Measurements from ENCODE around the gene EIF4B. TPM values are rescaled to one million over a fixed set of nuclear protein-coding genes. Genes with fewer than 3 reads are reported as not detected.

The EIF4B gene
- total RNA-seq, 1 experiment from 2014 or later, result 713 TPM

DNA sequence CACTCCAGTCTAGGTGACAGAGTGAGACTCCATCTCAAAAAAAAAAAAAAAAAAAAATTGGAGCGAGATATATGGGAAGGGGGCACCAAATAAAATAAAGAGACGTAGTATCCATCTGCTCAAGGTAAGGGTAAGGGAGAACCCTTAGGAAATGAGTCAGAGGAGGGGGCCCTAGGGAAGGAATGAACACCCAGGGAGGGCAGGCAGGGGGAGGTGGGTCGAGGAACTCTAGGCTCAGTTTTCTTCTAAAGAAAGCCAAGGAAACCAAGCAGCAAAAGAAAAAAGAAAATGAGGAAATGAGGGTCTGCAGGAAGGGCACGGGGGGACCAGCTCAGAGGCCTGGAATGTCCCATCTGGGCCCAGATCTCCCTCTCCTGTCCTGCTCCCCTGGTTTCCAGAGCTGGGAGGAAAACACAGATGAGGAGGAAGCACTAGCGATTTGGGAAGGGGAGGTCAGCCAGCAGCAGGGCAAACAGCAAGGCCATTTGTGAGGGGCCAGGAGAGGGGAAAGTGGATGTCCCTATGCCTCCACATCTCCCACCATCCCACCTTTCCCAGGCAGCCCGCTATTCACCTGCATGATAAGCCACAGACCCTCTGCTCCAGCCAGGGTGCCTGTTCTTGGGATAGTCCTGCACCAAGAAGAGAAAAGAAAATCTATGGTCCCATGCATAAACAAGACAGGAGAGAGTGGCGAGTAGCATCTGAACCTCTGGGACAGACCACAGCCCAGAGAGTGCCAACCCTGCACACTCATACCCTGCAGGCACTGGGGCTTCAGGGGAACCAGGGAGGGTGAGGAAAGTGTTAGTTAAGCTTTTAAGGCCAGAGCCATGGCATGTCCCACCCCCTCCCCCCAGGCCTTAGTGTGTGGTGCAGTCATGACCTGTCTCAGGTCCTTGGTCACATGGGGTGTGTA lies 61.1 kb downstream of the EIF4B start:
- Histone ChIP-seq H3K79me1 (ENCODE audit: insufficient read depth, low read depth, low read length, poor library complexity, severe bottlenecking) (no peaks in the 10 kb centered on the region), H3K27ac (ENCODE audit: insufficient read length, low read depth, low read length) (no peak overlapping the region), H3K56ac (ENCODE audit: insufficient read length, low read depth, low read length) (no peak overlapping the region), H3K23me2 (ENCODE audit: insufficient read length, low read depth, low read length, poor library complexity, severe bottlenecking) (no peaks in the 10 kb centered on the region), H3K9ac (ENCODE audit: extremely low read depth, insufficient read length, low read length) (no peak overlapping the region), H3T11ph (ENCODE audit: low read length) (no peak overlapping the region), H4K20me1 (ENCODE audit: control insufficient read depth, insufficient read depth, insufficient read length) (no peaks in the 10 kb centered on the region), H3K4me2 (ENCODE audit: insufficient read depth, insufficient read length, low read length) (no peak overlapping the region), H2BK120ac (ENCODE audit: low read depth, low read length, poor library complexity, severe bottlenecking) (no peak overlapping the region), H3K27me3 (ENCODE audit: insufficient read depth, low read length) (peaks cover 2% of the 10 kb centered on the region; the same call in 1 of the 2 replicates), H3K14ac (ENCODE audit: insufficient read depth, low read length) (no peak overlapping the region), H2AK5ac (ENCODE audit: insufficient read length, low read length) (no peak overlapping the region), H4K5ac (ENCODE audit: insufficient read length, low read depth, low read length) (no peak overlapping the region), H3K4ac (ENCODE audit: low read depth, low read length) (no peak overlapping the region), H2BK20ac (ENCODE audit: low read depth, low read length, poor library complexity, severe bottlenecking) (no peak overlapping the region), H3K18ac (ENCODE audit: insufficient read length, low read depth, low read length) (no peak overlapping the region), H2BK5ac (ENCODE audit: insufficient read length, low read length) (no peak overlapping the region), H2AFZ (ENCODE audit: low read length) (no peak overlapping the region), H3K23ac (ENCODE audit: insufficient read length, low read depth, low read length) (no peak overlapping the region), H4K8ac (replicated peaks; ENCODE audit: insufficient read length, low read depth, low read length) (no peak overlapping the region), H4K91ac (ENCODE audit: insufficient read length, low read depth, low read length) (no peak overlapping the region), H2BK12ac (ENCODE audit: insufficient read length, low read depth, low read length) (no peak overlapping the region), H3K4me1 (ENCODE audit: insufficient read depth, low read length) (peaks cover 3% of the 10 kb centered on the region; the same call in 1 of the 2 replicates), H3K9me3 (ENCODE audit: control insufficient read depth, low read depth, low read length) (no peaks in the 10 kb centered on the region), H2BK15ac (ENCODE audit: low read depth, low read length) (no peak overlapping the region), H3K79me2 (ENCODE audit: insufficient read depth, low read length) (no peaks in the 10 kb centered on the region)
- Mint-ChIP-seq H3K4me1 (peaks cover 40% of the 10 kb centered on the region in 2 experiments), H3K4me3 (no peak overlapping the region), H3K9me3 (no peaks in the 10 kb centered on the region), H3K27me3 (ENCODE audit: low read depth) (peaks cover 17% of the 10 kb centered on the region), H3K36me3 (ENCODE audit: insufficient read depth in 1 of 3, low read depth in 3 of 3) (peaks cover 2 to 8% (median 4%) of the 10 kb centered on the region in 3 experiments; a peak in 4 of 7 replicates), H3K27ac (peak overlapping the region in 1 of 3 experiments; percentile 44; a peak in 1 of 7 replicates)
- DNase-seq, result no peak
- TF ChIP-seq, protein P1, sequence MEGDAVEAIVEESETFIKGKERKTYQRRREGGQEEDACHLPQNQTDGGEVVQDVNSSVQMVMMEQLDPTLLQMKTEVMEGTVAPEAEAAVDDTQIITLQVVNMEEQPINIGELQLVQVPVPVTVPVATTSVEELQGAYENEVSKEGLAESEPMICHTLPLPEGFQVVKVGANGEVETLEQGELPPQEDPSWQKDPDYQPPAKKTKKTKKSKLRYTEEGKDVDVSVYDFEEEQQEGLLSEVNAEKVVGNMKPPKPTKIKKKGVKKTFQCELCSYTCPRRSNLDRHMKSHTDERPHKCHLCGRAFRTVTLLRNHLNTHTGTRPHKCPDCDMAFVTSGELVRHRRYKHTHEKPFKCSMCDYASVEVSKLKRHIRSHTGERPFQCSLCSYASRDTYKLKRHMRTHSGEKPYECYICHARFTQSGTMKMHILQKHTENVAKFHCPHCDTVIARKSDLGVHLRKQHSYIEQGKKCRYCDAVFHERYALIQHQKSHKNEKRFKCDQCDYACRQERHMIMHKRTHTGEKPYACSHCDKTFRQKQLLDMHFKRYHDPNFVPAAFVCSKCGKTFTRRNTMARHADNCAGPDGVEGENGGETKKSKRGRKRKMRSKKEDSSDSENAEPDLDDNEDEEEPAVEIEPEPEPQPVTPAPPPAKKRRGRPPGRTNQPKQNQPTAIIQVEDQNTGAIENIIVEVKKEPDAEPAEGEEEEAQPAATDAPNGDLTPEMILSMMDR (conservative IDR thresholded peaks at IDR 0.05), result no peak
- WGBS (ENCODE audit: extremely low coverage, insufficient read length, low lambda C conversion rate), result no CpG with 5 or more reads among the region's 7 CpGs
